AG09309 (cell line): ENCODE results near the gene GNA14.

Source experiments
- DNase-seq: peaks from one replicate; pipeline ENCODE4 v3.0.0-alpha.2; 2010; ENCODE audit warnings: low read depth
- H3K4me3 ChIP-seq: 2 replicates; pipeline ENCODE4 v1.5.1; 2011; ENCODE audit warnings: mild to moderate bottlenecking, low read depth, low read length, moderate library complexity; ENCODE audit not compliant: control insufficient read depth
- TF ChIP-seq, protein P1 (sequence below): IDR thresholded peaks from 2 replicates; pipeline ENCODE4 v1.5.1; 2011; ENCODE audit warnings: mild to moderate bottlenecking, low read depth, low read length, inconsistent platforms; ENCODE audit not compliant: insufficient read depth, control insufficient read depth; ENCODE audit errors: missing control alignments

Gene GNA14

DNA sequence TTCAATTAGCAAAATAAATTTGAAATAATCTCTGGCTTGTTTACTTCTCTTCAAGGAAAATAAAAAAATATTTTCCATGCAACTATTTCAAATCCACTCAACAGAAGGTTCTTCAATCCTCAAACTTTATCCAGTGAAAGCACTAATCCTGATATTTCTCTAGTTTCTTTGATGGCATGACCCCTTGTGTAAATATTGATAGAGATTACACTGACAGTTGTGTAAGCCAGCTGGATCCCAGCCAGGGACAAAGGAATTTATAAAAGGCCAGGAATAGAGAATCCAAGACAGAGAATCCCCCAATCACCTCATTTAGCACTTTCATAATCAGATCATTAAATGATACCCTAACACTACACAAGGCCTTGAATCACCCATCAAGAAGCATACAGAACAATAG lies 135.2 kb downstream of the GNA14 start:
- TF ChIP-seq, protein P1, sequence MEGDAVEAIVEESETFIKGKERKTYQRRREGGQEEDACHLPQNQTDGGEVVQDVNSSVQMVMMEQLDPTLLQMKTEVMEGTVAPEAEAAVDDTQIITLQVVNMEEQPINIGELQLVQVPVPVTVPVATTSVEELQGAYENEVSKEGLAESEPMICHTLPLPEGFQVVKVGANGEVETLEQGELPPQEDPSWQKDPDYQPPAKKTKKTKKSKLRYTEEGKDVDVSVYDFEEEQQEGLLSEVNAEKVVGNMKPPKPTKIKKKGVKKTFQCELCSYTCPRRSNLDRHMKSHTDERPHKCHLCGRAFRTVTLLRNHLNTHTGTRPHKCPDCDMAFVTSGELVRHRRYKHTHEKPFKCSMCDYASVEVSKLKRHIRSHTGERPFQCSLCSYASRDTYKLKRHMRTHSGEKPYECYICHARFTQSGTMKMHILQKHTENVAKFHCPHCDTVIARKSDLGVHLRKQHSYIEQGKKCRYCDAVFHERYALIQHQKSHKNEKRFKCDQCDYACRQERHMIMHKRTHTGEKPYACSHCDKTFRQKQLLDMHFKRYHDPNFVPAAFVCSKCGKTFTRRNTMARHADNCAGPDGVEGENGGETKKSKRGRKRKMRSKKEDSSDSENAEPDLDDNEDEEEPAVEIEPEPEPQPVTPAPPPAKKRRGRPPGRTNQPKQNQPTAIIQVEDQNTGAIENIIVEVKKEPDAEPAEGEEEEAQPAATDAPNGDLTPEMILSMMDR: no peak
- no peak overlapping the region for H3K4me3 ChIP-seq
- no peak for DNase-seq

DNA sequence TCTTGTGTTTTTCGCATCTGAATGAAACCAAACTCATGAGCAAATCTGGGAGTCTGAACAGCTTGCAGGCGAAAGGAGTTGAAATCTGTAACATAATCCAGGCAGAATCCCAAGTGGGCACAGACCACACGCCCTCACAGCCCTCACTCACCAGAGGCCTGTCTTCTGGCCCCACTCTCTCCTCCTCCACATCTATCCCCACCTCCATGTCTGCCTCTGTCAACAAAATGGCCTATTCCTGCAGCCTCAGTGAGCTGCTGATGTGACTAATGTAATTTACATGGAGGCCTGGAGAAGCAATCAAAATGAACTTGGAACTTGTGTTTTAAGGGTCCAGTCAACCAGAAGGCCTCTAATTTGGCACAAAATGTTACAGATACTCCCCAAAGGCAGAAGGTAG lies 136.6 kb downstream of the GNA14 start:
- TF ChIP-seq, protein P1: no peak
- DNase-seq: no peak
- no peak overlapping the region for H3K4me3 ChIP-seq

DNA sequence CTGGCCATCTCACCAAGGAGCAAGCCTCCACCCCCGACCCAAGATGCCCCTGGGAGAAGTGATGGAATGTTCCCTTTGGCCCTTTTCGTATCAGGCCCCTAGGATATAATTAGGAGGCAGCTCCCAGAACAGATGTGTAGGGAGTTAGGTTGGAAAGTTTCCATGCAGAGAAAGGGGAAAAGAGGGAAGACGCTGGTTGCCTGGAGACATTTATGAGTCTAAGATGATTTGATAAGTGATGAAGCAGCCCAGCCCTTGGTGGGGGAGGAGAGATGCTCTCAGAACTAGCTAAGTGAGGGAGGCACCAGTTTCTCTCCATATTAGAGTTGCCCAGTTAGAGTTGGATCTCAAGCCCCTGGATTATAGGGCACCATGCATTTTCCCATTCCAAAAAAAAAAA lies 137.5 kb downstream of the GNA14 start:
- no peak for DNase-seq

DNA sequence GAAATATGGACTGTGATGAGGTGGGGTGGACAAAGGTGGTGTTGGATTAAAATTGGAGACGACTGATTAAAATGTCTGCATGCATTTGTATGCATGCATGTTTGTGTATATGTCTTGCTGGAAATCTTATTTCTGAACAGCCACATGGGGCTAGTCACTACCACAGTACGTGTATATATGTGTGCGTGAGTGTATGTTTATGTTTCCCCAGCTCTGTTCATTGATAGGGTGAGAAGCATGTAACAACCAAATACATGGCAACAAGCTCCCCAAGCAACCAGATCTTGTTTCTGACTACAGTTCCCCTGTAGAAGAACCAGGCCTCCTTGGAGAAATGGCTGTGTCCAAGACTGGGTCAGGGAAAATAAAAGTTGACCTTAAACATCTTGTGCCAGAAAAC lies 139.7 kb downstream of the GNA14 start:
- no peak for DNase-seq
- no peak overlapping the region for H3K4me3 ChIP-seq
- TF ChIP-seq, protein P1: no peak

More for the DNA sequence above, 137.5 kb downstream of the GNA14 start:
- TF ChIP-seq, protein P1: no peak
- H3K4me3 ChIP-seq: no peak overlapping the region

DNA sequence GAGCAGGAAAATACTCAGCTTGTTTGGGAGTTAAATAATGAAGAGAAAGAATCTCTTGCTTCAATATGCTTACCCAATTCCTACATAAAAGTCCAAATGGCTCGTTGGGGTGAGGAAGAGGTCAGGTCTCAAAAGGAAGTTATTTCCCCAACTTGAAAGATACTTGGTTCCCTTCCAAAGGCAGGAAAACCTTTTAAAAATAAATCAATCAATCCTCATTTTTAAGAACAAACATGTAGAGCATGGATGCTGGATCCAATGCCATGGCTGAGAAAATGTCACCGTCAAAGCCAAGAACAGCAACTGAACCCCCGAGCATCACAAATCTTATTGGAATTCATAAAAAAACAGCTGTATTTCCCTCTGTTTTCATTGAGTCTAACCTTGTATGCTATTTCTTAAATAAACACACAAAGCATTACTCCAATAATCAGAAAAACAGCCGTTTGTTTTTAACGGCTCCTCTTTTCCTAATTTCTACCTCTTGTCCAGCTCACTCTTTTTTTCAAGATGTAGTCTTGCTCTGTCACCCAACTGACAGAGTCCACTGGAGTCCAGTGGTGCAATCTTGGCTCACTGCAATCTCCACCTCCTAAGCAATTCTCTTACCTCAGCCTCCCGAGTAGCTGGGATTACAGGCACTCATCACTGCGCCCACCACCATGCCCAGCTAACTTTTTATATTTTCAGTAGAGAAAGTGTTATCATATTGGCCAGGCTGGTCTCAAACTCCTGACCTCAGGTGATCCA lies 140.7 kb downstream of the GNA14 start:
- TF ChIP-seq, protein P1: no peak

DNA sequence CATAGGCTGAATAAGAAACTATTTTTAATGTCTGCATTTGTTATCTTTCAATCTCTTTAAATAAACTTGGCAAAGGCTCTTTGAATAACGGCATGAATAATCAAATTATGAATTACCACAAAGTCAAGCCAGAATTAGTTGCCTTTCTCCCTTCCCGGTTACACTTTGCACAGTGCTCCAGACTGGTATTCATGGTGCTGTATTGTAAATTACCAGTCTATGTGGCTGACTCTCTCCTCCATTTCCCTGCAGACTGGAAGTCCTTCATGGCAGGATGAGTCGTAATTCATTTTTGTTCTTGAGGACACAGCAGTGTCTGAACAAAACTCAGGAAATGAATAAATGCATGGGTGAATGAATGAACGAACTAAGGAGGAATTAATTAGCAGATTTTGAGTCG lies 142.9 kb downstream of the GNA14 start:
- no peak overlapping the region for H3K4me3 ChIP-seq
- DNase-seq: no peak
- TF ChIP-seq, protein P1: no peak

More for the DNA sequence above, 140.7 kb downstream of the GNA14 start:
- peak; percentile 1 for DNase-seq
- no peak overlapping the region for H3K4me3 ChIP-seq
